Activated naive CD4-positive, alpha-beta T cell treated with anti-CD3 and anti-CD28 coated beads for 36 hours (primary cell): ENCODE data around the gene EIF4E2. TPM values are rescaled to one million over a fixed set of nuclear protein-coding genes. Genes with fewer than 3 reads are reported as not detected.

ENCODE experiments used
- CTCF ChIA-PET: fragments of 350-600 bp; sonication (Branson Sonifier 250); formaldehyde crosslinking; loops from one replicate; lab custom pipeline; 2021; ENCODE audit warnings: antibody characterized with exemption; lab: Charles Lee
- DNase-seq: peaks from one replicate; pipeline ENCODE4 v3.0.0-alpha.2; 2020
- H3K27ac Mint-ChIP-seq: one replicate; pipeline ENCODE4 v1.8.0; 2021; ENCODE audit warnings: mild to moderate bottlenecking, mixed read lengths
- H3K27me3 Mint-ChIP-seq: one replicate; pipeline ENCODE4 v1.8.0; 2021; ENCODE audit warnings: low read depth, mixed read lengths
- H3K36me3 Mint-ChIP-seq: one replicate; pipeline ENCODE4 v1.8.0; 2021; ENCODE audit warnings: low read depth, mixed read lengths
- H3K4me1 Mint-ChIP-seq: one replicate; pipeline ENCODE4 v1.8.0; 2021; ENCODE audit warnings: low read depth, mixed read lengths
- H3K4me3 Mint-ChIP-seq: one replicate; pipeline ENCODE4 v1.8.0; 2021; ENCODE audit warnings: mild to moderate bottlenecking, moderate library complexity, mixed read lengths
- H3K9me3 Mint-ChIP-seq: one replicate; pipeline ENCODE4 v1.8.0; 2021; ENCODE audit warnings: mixed read lengths
- intact Hi-C: fragments of 100-400 bp; cut with micrococcal nuclease; formaldehyde crosslinking; loops from one replicate; pipeline ENCODE4 v1.15.1; 2023
- total RNA-seq, 2 experiments: library from RNA; stranded (reverse); gene quantifications; one replicate each; pipeline ENCODE4 v1.2.3, GENCODE V29; 2021

EIF4E2 gene
- total RNA-seq, 2 experiments from 2014 or later, result 46.6 to 54.1 TPM

- CTCF ChIA-PET, result interaction anchor here (1.2 kb wide), 1 partner anchor 10 kb away, joined by 6 read pairs; no protein-coding TSS in a partner anchor
These were observed 37.9 kb upstream of the EIF4E2 start for GRCh38 chr2:232512602-232513001.

DNA sequence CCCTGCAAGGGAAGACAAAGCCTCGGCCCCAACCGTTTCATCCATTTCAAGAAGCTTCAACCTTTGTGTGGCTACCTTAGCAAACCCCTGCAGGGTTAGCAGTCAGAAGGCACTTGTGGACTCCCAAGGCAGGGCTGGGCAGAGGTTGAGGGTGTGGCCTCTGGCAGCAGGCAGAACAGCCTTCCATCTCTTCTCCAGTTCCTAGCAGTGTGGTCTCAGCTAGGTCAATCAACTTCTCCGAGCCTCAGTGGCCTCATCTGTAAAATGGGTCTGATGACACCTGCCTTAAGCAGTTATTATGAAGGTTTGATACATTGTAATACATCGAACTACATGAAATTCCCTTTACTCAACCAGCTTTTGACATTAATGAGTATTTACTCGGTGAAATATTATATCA is 37.1 kb upstream of the EIF4E2 start:
- Mint-ChIP-seq H3K36me3 (no peaks in the 10 kb centered on the region), H3K27me3 (peaks cover 2% of the 10 kb centered on the region), H3K4me1 (no peaks in the 10 kb centered on the region), H3K9me3 (no peaks in the 10 kb centered on the region), H3K4me3 (no peak overlapping the region), H3K27ac (no peak overlapping the region)
- CTCF ChIA-PET, result interaction anchor here (1.2 kb wide), 1 partner anchor 9 kb away, joined by 6 read pairs; no protein-coding TSS in a partner anchor
- DNase-seq, result no peak
- intact Hi-C loops, result no loop called here

More at GRCh38 chr2:232512602-232513001, 37.9 kb upstream of the EIF4E2 start:
- peaks cover 2% of the 10 kb centered on the region for H3K27me3 Mint-ChIP-seq
- no peaks in the 10 kb centered on the region for H3K4me1 Mint-ChIP-seq
- no peaks in the 10 kb centered on the region for H3K36me3 Mint-ChIP-seq
- intact Hi-C loops, result no loop called here
- DNase-seq, result no peak
- H3K4me3 Mint-ChIP-seq, result no peak overlapping the region
- H3K27ac Mint-ChIP-seq, result no peak overlapping the region
- H3K9me3 Mint-ChIP-seq, result no peaks in the 10 kb centered on the region

- Mint-ChIP-seq H3K27me3 (peaks cover 6% of the 10 kb centered on the region), H3K27ac (no peak overlapping the region), H3K36me3 (no peaks in the 10 kb centered on the region), H3K4me1 (no peaks in the 10 kb centered on the region), H3K9me3 (no peaks in the 10 kb centered on the region), H3K4me3 (no peak overlapping the region)
- no peak for DNase-seq
- CTCF ChIA-PET, result interaction anchor here (0.7 to 0.8 kb wide), 2 partner anchors 71 to 72 kb away, joined by 4 read pairs; no protein-coding TSS in a partner anchor
- intact Hi-C loops, result no loop called here
These were observed 34.9 kb upstream of the EIF4E2 start for GRCh38 chr2:232515639-232516038.

DNA sequence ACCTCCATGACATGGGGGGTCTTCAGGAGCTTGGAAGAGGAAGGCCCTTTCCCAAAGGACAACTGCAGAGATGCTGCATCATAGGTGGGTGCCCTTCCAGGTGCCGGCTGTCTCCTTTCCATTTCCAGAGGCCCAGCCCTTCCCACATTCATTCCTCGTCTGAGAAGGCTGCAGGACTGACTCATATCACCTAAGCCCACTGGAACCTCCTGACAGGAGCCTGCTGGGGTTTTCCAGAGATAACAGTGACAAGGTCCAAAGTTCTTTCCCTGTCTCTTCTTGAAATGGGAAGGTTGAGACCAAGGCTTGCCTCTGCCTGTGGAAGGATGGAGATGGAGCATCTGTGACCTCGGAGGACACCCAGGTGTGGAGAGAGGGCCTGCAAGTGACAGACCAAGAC is 33.9 kb upstream of the EIF4E2 start:
- peaks cover 3% of the 10 kb centered on the region for H3K4me1 Mint-ChIP-seq
- CTCF ChIA-PET, result interaction anchor here (0.7 kb wide), 2 partner anchors 8 to 73 kb away, joined by 3 to 4 read pairs; no protein-coding TSS in a partner anchor
- H3K9me3 Mint-ChIP-seq, result no peaks in the 10 kb centered on the region
- H3K4me3 Mint-ChIP-seq, result no peak overlapping the region
- no peak overlapping the region for H3K27ac Mint-ChIP-seq
- DNase-seq, result no peak
- no peaks in the 10 kb centered on the region for H3K36me3 Mint-ChIP-seq
- intact Hi-C loops, result no loop called here
- H3K27me3 Mint-ChIP-seq, result peaks cover 12% of the 10 kb centered on the region

- Mint-ChIP-seq H3K36me3 (no peaks in the 10 kb centered on the region), H3K27ac (no peak overlapping the region)
- CTCF ChIA-PET, result no interaction called here
These were observed 31.6 kb upstream of the EIF4E2 start for GRCh38 chr2:232518844-232519243.

GRCh38 chr2:232519581-232520438 is 30.7 kb upstream of the EIF4E2 start, which contains the start of gene PRSS56:
TSS of gene PRSS56 (plus strand) at chr2:232520388. CDS start at chr2:232520599, 211 bp downstream.
- intact Hi-C loops, result loop anchor here (10.0 kb wide), 2 partner anchors 175 to 595 kb away; partner anchors contain the start of gene NPPC
- no peak for DNase-seq
- Mint-ChIP-seq H3K27me3 (peaks cover 29% of the 10 kb centered on the region), H3K4me1 (peaks cover 13% of the 10 kb centered on the region), H3K4me3 (no peak within 1 kb of the TSS), H3K27ac (no peak within 1 kb of the TSS), H3K36me3 (no peaks in the 10 kb centered on the region), H3K9me3 (no peaks in the 10 kb centered on the region)
- CTCF ChIA-PET, result interaction anchor here (5.5 kb wide), 1 partner anchor 73 kb away, joined by 27 read pairs; no protein-coding TSS in a partner anchor

More at GRCh38 chr2:232518844-232519243, 31.6 kb upstream of the EIF4E2 start:
- Mint-ChIP-seq H3K4me1 (peaks cover 11% of the 10 kb centered on the region), H3K27me3 (peaks cover 23% of the 10 kb centered on the region), H3K9me3 (no peaks in the 10 kb centered on the region), H3K4me3 (no peak overlapping the region)
- intact Hi-C loops, result no loop called here
- DNase-seq, result no peak

DNA sequence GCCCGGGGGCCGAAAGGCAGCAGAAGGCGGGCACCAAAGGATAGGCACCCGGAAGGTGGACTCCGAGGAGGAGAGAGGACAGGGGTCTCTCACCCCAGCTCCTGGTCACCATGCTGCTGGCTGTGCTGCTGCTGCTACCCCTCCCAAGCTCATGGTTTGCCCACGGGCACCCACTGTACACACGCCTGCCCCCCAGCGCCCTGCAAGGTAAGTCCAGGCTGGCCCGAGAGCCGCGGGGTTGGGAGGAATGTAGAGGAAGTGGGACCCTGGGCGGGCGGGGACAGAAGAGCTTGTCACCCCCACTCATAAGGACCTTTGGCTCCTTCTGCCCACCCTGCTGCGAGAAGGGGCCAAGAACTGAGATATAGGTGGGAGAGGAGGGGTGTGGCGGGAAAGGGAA is 30.0 kb upstream of the EIF4E2 start:
- intact Hi-C loops, result loop anchor here (10.0 kb wide), 2 partner anchors 176 to 596 kb away; partner anchors contain the start of gene NPPC
- Mint-ChIP-seq H3K27me3 (peaks cover 29% of the 10 kb centered on the region), H3K36me3 (no peaks in the 10 kb centered on the region), H3K4me1 (peaks cover 13% of the 10 kb centered on the region), H3K9me3 (no peaks in the 10 kb centered on the region), H3K4me3 (no peak overlapping the region), H3K27ac (no peak overlapping the region)
- no peak for DNase-seq
- CTCF ChIA-PET, result interaction anchor here (0.7 to 5.5 kb wide), 3 partner anchors 59 to 619 kb away, joined by 3 to 27 read pairs (median 5); no protein-coding TSS in a partner anchor

- Mint-ChIP-seq H3K9me3 (no peaks in the 10 kb centered on the region), H3K4me1 (peaks cover 13% of the 10 kb centered on the region), H3K4me3 (no peak overlapping the region), H3K36me3 (no peaks in the 10 kb centered on the region), H3K27ac (no peak overlapping the region), H3K27me3 (peaks cover 32% of the 10 kb centered on the region)
- intact Hi-C loops, result loop anchor here (10.0 kb wide), 2 partner anchors 176 to 596 kb away; partner anchors contain the start of gene NPPC
- DNase-seq, result no peak
- CTCF ChIA-PET, result interaction anchor here (0.7 to 5.5 kb wide), 4 partner anchors 10 to 620 kb away, joined by 3 to 27 read pairs (median 5); no protein-coding TSS in a partner anchor
These were observed 29.4 kb upstream of the EIF4E2 start for GRCh38 chr2:232521098-232521497.

GRCh38 chr2:232521959-232522622 is 28.4 kb upstream of the EIF4E2 start:
- Mint-ChIP-seq H3K4me1 (peaks cover 13% of the 10 kb centered on the region), H3K4me3 (no peak overlapping the region), H3K9me3 (no peaks in the 10 kb centered on the region), H3K36me3 (no peaks in the 10 kb centered on the region), H3K27ac (no peak overlapping the region), H3K27me3 (peaks cover 39% of the 10 kb centered on the region)
- intact Hi-C loops, result loop anchor here (1.0 to 10.0 kb wide), 3 partner anchors 78 to 597 kb away; partner anchors contain the start of gene NPPC
- CTCF ChIA-PET, result interaction anchor here (1.0 to 5.5 kb wide), 6 partner anchors 10 to 85 kb away, joined by 3 to 27 read pairs (median 4); no protein-coding TSS in a partner anchor
- peak; percentile 63 for DNase-seq

DNA sequence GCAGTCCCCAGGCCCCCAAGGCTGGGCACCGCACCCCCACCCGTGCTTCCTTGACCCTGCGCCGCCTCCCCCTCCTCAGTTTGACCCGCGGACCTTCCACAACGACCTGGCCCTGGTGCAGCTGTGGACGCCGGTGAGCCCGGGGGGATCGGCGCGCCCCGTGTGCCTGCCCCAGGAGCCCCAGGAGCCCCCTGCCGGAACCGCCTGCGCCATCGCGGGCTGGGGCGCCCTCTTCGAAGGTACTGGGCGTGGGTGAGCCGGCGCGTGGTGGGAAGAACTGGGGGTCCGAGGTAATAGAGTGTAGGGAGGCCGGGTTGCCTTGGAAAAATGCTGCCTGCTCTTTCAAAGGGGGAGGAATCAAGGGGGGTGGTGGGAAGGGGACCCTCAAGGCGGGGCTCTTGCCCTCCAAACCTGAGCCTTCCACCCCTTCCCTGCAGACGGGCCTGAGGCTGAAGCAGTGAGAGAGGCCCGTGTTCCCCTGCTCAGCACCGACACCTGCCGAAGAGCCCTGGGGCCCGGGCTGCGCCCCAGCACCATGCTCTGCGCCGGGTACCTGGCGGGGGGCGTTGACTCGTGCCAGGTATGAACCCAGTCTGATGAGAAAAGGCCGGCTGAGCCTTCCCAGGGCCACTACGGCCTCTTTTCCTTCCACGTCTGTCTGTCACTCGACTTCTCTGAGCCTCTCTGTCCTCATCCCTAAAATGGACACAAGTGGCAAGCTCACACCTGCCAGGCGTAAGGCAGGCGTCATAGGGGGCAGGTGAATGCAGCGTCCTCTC is 27.7 kb upstream of the EIF4E2 start:
- Mint-ChIP-seq H3K4me3 (no peak overlapping the region), H3K9me3 (no peaks in the 10 kb centered on the region), H3K36me3 (no peaks in the 10 kb centered on the region), H3K27me3 (peaks cover 43% of the 10 kb centered on the region), H3K4me1 (peaks cover 13% of the 10 kb centered on the region), H3K27ac (no peak overlapping the region)
- CTCF ChIA-PET, result interaction anchor here (0.8 to 5.5 kb wide), 7 partner anchors 9 to 131 kb away, joined by 3 to 27 read pairs (median 3); no protein-coding TSS in a partner anchor
- intact Hi-C loops, result loop anchor here (1.0 to 10.0 kb wide), 3 partner anchors 79 to 598 kb away; partner anchors contain the start of gene NPPC
- DNase-seq, result no peak

GRCh38 chr2:232523402-232523681 is 27.1 kb upstream of the EIF4E2 start:
- Mint-ChIP-seq H3K27ac (no peak overlapping the region), H3K36me3 (no peaks in the 10 kb centered on the region), H3K27me3 (peaks cover 45% of the 10 kb centered on the region), H3K9me3 (no peaks in the 10 kb centered on the region), H3K4me3 (no peak overlapping the region), H3K4me1 (peaks cover 14% of the 10 kb centered on the region)
- CTCF ChIA-PET, result interaction anchor here (0.8 to 5.5 kb wide), 4 partner anchors 76 to 131 kb away, joined by 3 to 27 read pairs (median 4); no protein-coding TSS in a partner anchor
- intact Hi-C loops, result loop anchor here (10.0 kb wide), 2 partner anchors 179 to 599 kb away; partner anchors contain the start of gene NPPC
- no peak for DNase-seq
